Bone marrow (tissue), 2 donors: ENCODE results near the gene HTATIP2.
"Not testable (repeated sequence)": the region's sequence is repeated elsewhere in the genome, so short reads cannot be mapped to it uniquely, and the experiment has no call there.

Experiments
- DNase-seq, 2 donors: peaks; one replicate each; lab custom pipeline; 2025; lab: John Stamatoyannopoulos, UW

Gene HTATIP2

GRCh38 chr11:20363500-20364340, at the start of gene HTATIP2:
Gene HTATIP2 (plus strand): TSS chr11:20363714. CDS start chr11:20364238, 524 bp downstream.
- DNase-seq = peak; percentile 40 to 56

GRCh38 chr11:20315800-20316199, 47.7 kb upstream of the HTATIP2 start:
- no peak for DNase-seq

- no peak for DNase-seq
Measured at GRCh38 chr11:20321177-20321576, 42.3 kb upstream of the HTATIP2 start.

DNA sequence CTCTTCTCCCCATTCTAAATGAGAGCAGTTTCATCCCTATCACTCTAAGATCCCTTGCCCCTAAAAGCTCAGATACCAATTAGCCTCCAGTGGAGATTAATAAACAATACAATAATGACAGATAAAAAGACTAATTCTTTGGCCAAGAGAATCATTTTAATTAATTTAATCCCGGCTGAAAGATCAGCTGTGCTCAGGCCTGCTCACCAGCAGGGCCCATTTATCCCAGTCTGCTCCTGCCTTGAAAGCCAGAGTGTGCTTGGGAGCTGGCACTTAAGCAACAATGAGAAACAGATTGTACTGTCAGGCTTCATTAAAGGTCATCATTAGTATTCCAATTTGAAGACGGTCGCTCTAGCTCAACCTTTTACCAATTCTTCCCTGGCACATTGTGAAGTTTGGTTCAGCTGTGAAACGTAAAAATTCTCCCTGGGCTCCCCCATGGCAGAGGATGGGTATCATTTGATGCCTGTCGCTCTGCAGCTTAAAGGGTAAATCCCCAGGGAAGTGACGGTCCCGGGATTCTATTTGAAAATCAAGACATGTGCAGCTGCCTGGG, 36.1 kb upstream of the HTATIP2 start:
- no peak for DNase-seq

DNA sequence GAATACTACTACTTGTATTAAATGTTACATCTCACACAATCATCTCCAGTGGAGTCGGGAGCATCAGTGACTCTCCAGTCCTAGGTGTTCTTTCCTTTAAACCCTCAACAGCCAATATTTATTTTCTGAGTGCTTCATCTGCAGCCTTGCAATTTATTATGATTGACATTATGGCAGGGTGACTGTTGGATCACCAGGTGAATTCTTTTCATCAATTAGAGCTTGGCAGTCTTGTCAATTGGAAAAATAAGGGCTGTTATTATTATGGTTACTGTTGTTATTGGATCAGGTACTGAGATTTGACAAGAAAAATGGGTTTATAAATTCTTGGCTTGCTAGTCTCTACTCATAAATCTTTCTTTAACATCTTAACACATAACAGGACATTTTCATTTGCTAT, 27.5 kb upstream of the HTATIP2 start:
- no peak for DNase-seq

DNA sequence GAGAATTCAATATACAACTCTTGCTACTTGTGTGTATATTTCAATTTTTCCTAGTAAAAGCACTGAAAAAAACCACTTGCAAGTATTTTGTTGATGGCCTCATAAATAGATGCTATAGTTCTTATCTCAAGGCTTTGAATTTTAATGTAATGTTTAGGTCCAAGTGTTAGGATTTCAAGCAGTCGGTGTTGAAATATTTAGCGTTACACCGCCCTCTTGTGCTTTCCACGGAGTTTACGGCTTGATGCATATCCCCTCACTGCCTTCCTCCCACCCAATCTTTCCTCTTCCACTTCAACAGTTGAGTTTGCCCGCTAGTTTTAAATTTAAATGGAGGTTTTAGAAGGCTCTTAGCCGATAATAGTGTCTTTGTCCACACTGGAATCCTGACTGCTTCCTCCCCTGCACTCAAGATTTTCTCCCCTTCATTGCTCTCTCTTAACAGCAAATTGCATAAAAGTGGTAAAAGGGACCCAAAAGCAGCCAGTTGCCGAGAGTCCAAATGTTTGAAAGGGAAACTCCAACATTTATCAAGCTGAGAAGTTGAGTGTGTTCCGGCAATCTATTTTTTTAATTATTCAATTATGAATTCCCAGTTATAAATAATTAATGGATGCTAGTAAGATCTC, 25.9 kb upstream of the HTATIP2 start:
- no peak for DNase-seq

DNA sequence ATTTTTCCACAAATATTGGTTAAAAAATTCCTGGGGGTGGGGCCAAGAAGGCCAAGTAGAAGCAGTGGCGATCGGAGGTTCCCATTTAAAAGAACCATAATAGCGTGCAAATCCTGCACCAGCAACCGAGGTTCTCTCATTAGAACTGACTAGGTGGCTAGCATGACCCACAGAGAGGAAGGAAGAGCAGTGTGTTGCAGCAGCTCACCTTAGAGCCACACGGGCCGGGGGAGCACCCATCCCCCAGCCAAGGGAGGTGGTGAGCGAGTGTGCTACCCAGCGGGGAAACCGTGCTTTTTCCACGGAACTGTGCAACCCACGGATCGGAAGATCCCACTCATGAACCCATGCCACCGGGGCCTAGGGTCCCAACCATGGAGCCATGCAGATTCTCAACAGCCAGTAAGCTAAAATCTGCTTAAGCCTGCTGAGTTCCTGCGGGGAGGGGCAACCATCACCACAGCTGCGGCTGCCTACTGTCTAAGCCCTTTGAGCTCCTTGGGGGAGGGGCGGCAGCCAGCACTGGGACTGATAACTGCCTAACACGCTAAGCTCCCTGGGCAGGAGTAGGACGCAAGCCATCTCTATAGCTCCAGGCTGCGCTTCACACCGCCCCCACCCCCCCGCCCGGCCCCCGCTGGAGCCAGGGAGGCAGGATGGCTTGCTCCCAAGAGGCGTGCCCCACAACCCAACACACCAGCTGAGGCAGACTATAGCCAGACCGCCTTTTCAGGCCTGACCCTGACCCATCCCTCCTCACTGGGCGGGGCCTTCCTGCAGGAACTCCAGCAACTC, 21.0 kb upstream of the HTATIP2 start:
- no peak for DNase-seq

DNA sequence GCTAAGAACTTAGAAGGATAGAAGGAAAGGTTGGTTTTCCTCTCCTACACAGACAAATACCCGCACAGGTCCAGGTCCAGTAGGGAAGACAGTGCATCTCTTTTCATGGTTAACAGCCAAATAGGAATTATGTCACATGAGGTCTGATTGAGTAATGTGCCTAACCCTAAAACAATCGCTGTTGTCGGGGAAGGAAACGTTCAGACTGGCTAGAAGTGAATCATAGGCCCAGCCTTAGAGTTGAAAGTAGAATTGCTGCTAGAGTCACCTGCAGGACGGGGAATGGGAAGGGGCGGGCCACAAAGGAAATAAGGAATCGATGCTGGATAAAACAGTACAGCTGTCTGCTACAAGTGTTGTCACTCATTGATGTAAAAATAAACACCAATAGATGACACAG, 12.4 kb upstream of the HTATIP2 start:
- DNase-seq = no peak

DNA sequence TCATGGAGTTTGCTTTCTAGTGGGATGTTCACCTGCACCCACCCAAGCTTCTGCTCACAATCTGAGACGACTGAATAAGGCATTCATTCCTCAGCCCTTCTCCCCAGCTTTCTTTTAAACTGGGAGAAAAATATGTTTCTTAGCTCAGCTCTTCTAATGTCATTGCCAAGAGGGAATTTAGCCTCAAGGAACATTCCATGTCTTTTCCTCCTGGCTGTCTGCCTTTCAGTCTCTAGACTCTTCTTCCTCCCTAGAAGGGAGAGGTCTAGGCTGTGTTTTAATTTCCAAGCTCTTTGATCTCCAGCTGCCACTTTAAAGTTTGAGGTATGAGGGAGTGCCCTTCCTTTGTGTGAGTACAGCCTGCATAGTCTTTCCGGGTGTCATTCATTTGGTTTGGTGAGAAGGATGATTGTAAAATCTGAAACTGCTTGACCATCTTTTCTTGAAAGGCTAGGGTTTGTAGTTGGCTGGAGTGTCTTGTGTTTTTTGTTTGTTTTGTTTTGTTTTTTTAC, 11.7 kb upstream of the HTATIP2 start:
- no peak for DNase-seq

DNA sequence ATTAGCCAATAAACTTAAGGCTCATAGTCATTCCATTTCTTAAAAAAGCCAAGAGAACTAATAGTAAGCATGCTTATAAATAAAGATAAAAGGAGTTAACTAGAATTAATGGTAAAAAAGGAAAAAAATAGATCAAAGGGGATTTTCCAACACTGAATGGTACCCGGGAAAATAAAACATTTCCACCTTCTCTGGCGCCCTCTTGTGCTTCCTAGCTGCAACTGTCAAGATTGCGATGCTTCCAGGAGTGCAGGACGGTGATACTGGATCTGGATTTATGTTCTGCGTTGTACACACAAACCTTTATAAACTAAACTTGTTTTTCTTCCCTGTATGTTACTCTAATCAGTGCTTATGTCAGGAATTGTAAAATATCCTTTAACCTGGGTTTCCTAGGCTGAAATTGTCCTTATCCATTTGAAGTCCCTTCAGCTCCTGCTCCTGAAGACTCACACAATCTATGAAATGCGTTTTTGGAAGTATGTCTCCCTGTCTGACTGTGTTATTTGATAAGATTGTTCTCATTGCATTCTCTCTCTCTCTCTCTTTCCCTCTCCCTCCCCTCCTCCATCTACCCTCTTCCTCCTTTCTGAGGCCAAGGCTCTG, 9.6 kb upstream of the HTATIP2 start:
- DNase-seq = no peak

DNA sequence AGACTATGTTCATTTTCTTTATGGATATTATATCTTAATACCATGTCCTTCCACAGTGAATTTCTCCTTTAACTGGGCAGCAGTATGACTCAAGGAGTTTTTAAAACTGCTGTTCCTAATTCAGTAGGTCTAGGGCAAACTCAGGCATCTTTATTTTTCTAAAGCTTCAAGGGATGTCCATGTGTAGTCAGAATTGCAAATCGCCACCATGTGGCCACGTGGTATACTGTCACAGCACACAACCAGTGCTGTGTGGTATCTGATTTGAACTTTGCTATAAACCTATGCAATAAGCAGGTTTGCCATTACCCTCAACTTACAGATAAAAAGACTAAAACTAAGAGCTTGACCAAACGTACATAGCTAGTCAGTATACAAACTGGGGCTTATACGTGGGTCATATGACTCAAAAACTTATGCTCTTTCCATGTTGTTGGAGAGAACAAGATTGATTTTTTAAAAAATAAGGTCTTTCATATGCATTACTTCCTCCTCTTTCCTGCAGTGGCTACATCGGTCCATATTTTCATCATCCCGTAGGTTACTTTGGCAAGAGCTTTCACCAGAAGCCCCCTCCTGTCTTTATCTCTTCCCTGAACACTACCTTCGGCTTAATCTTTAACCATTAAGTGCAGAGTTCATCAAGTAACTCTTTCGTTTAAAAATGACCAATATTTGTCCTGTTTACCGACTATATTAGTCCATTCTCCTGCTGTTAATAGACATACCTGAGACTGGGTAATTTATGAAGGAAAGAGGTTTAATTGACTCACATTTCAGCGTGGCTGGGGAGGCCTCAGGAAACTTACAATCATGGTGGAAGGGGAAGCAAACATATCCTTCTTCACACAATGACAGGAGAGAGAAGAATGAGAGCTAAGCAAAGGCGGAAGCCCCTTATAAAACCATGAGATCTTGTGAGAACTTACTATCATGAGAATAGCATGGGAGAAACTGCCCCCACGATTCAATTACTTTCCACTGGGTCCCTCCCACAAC, 8.0 kb upstream of the HTATIP2 start:
- DNase-seq = no peak

DNA sequence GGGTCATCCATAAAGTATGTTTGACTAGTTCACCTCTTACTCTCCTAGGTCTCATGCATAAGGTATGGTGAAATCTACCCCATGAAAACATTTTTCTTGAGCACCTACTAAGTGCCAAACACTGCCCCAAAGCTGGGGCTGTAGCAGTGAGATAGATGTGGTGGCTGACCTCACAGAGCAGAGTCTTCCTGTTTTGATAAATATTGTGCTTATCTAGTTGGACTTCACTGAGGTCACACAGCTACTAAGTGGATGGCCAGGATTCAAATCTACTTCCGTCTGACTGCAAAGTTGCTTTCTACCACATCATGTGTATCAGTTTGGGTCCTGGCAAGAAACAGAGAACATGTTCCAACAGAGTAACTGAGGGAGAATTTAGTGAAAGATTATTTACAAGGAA, 6.4 kb upstream of the HTATIP2 start:
- no peak for DNase-seq

GRCh38 chr11:20360650-20361049, 2.9 kb upstream of the HTATIP2 start:
- peak in 1 of 2 donors; percentile 77 for DNase-seq

- DNase-seq = no peak
Measured at GRCh38 chr11:20362481-20362880, 1.0 kb upstream of the HTATIP2 start.

- DNase-seq = no peak
Measured at GRCh38 chr11:20363149-20363499, 390 bp upstream of the HTATIP2 start.

DNA sequence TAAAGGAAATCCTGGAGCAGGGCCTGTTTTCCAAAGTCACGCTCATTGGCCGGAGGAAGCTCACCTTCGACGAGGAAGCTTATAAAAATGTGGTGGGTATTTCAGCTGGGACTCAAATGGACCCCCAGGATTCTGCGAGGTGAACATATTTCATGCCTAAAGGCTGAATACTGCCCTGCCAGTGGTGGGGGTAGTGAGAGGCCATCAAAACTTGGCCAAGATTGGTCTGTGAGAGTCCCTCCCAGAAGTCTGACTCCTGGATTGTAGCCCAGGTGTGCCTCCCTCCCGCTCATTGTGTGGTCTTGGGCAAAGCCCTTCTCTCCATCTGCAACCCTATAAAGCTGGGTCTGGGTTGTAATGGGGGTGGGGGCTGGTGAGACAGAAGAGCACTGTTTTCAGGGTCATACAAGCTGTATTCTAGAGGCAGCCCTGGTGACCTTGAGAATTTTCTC, 853 bp downstream of the HTATIP2 start:
- no peak for DNase-seq

GRCh38 chr11:20365465-20365864, 2.0 kb downstream of the HTATIP2 start:
- not testable (repeated sequence) for DNase-seq

DNA sequence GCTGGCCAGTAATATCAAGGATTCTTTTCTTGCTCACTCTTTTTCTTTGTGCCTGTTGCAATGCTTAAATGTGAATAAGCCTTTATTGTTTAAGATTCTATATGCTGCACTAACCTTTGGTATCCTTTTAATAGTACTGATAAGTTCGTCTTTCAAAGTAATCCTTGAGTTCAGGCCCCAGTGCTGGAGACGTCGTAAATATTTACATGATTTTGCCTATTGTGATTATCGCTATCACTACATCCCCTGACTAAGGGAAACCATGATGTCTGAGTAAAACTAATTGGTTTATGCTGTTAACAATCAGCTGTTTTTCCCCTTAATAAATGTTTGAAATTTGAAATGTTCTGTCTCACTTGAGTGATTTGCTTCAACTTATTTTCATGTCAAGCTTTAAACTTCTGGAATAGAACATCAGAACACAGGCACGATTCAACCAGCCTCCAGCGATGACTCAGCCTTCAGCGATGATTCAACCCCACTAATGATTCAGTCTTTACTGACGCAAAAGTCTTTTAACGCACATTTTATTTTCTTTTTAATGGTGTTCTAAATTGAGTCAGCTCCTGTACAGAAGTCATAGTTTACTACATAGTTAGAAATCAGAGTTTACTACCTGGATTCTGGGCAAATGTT, 3.9 kb downstream of the HTATIP2 start:
- peak; percentile 10 to 70 for DNase-seq

- no peak for DNase-seq
Measured at GRCh38 chr11:20368438-20368837, 4.9 kb downstream of the HTATIP2 start.

GRCh38 chr11:20369826-20370225, 6.3 kb downstream of the HTATIP2 start:
- DNase-seq = no peak
